NCI-H2227 (cell line): Measurements from ENCODE around the gene SYNPO2L.

ENCODE experiments used
- DNase-seq: peaks from one replicate; lab custom pipeline; 2025; ENCODE audit not compliant: unreplicated experiment; lab: John Stamatoyannopoulos, UW

The SYNPO2L gene

DNA sequence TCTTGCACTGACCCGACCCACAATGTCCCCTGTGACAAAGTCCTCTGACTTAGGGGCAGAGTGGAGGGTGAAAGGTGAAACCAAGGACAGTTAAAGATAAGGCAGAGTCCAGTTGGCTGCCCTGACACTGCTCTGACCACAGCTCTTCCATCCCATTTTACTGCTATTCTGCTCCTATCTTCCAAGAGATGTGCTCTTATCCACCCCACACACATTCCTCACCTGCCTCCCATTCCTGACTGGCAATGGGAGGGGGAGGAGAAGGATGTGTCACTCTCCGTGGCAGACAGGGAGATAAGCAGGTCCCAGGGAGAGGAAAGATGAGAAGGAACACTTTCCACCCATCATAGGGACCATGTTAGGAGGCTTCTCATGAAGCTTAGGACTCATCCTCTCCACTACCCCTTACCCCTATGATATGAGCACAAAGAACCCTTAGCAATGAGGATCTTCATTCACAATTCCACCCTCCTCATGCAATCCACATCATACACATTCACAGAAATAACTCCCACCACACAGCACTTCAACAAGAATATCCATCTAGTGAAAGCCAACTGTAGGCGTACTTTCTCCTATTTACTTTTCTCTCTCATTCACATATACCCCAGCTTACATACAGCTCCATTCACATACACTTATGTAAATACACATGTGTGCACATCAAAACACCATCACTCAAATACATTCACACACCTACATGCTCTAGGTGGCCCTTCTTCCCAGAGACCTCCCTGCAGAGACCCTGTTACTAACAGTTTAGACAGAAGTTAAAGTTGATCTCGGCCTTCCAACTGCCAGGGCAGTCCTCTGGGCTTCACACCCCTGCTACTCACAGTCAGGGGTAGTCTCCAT lies 6.6 kb downstream of the SYNPO2L start:
- DNase-seq = no peak

- no peak for DNase-seq
Measured at GRCh38 chr10:73647875-73648651, 7.8 kb downstream of the SYNPO2L start.

GRCh38 chr10:73647211-73647874 lies 8.5 kb downstream of the SYNPO2L start:
- DNase-seq = peak; percentile 84

GRCh38 chr10:73646598-73647041 lies 9.2 kb downstream of the SYNPO2L start:
- DNase-seq = no peak

DNA sequence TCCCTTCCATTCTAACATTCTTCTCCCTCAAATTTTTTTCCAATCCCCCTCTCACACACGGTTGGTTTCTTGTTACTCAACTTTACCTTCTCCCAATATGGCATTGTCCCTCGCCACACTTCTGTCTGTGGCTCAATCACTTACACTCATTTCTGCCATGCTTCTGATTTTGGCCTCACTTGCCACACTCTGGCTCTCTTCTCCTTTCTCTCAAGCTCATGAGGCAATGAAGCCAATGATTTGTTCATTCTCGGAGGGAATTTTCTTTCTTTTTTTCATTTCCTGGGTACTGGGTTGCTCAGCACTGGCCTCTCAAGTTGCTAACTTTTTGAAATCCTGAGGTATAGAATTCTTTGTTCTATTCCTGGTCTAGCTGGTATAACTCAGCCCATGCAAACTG lies 10.6 kb downstream of the SYNPO2L start:
- no peak for DNase-seq

DNA sequence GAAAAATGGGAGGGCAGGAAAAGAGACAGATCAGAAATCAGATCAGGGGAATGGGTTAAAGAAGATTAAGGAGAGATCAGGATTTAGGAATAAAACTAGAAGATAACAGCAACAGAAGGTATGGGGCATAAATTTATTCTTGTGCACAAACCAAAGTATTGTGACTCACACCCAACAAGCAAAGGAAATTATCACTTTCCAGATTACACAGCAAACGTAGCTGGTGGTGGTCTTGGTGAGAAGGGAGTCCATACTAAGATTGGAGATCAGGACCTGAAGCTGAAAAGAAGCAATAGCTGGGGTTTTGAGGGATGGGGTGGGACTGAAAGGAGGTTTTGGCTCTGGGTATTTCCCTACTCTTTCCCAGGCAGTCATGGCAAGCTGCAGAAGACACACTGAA lies 11.1 kb downstream of the SYNPO2L start:
- DNase-seq = no peak

- peak; percentile 61 for DNase-seq
Measured at GRCh38 chr10:73644015-73644743, 11.7 kb downstream of the SYNPO2L start.

DNA sequence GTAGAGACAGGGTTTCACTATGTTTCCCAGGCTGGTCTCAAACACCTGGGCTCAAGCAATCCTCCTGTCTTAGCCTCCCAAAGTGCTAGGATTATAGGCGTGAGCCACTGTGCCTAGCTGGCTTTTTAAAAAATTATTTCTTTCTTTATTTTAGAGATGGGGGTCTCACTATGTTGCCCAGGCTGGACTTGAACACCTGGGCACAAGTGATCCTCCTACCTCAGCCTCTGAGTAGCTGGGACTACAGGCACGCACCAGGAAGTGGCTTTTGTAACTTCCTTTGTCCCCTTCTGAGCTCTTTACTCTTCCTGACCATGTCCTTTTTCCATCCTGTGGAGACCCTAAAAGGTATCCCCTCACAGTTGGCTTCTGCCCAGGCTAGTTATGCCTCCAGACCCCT lies 12.5 kb downstream of the SYNPO2L start:
- no peak for DNase-seq

- no peak for DNase-seq
Measured at GRCh38 chr10:73641328-73642060, 14.3 kb downstream of the SYNPO2L start, which contains the start of gene MYOZ1. Gene MYOZ1 (minus strand): TSS chr10:73641474. CDS start chr10:73640017, 1,457 bp downstream.

- DNase-seq = no peak
Measured at GRCh38 chr10:73639286-73639685, 16.5 kb downstream of the SYNPO2L start.

DNA sequence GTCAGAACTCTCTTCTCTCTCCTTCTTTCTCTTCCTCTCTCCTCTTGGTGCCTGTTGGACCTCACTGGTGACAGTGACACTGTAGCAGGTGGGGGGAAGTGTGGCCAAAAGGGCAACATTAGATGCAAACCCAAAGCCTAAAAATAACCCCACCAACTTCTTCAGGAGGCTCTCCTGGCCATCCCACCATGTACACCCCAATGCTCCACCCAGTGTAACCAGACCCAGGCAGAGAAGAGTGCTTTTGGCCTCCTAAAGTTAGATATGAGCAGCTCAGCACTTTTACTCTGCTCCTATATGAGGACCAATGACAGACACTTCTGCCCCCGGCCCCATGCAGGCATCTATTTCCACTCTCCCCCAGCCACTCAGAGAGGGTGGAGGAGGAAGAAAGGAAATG lies 20.0 kb downstream of the SYNPO2L start:
- DNase-seq = no peak

DNA sequence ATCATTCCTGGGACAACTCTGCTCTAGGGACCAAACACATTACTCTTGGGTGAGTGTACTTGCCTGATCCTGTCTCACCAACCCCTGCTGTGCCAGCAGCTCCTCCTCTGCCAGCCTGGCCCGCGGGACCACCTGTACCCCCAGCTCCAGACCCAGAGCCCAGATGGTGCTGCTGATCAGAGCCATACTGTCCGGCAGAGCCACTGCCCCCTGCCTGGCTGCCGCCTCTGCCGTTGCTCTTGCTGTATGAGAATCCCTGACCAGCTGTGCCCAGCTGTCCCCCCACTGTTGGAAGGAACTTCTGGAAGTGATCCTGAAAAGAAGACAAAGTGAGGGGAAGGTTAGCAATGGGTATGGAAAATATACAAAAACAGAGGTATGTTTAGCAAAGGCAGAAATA lies 21.4 kb downstream of the SYNPO2L start:
- no peak for DNase-seq

DNA sequence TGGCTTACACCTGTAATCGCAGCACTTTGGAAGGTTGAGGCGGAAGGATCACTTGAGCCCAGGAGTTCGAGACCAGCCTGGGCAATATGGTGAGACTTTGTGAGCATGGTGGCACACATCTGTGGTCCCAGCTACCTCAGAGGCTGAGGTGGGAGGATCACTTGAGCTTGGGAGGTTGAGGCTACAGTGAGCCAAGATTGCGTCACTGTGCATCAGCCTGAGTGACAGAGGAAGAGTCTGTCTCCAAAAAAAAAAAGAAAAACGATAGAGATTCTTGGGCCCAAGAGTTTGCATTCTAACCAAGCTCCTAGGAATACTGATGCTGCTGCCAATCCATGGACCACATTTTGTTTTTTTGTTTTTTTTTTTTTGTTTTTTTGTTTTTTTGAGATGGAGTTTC lies 26.7 kb downstream of the SYNPO2L start:
- DNase-seq = no peak

DNA sequence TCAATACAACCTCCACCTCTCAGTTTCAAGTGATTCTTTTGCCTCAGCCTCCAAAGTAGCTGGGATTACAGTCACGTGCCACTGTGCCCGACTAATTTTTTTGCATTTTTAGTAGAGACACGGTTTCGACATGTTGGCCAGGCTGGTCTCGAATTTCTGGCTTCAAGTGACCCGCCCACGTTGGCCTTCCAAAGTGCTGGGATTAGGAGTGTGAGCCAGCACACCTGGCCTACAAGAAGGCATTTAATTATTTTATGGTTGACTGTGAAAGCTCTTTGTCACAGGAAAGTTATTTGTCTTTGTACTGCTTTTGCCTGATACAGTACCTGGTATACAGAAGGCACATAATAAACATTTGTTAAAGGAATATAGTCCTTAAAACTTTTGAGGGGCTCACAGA lies 27.4 kb downstream of the SYNPO2L start:
- DNase-seq = no peak

DNA sequence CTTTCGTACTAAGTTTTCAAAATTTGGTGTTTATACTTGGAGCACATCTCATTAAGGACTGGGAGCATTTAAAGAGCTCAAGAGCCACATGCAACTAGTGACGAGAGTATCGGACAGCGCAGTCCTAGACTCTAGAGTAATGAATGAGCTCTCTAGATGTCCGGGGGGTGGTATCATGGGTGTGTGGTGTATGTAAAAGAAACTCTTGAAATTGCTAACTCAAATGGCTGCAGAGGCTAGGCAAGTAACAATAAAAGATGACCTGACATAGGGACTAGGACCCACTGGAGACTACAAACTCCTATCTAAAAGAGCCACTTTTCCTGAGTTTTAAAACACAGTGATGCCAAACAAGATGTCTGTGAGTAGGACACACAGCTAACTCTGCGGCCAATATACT lies 28.5 kb downstream of the SYNPO2L start:
- DNase-seq = no peak

GRCh38 chr10:73625884-73626752 lies 29.7 kb downstream of the SYNPO2L start:
- peak; percentile 96 for DNase-seq

DNA sequence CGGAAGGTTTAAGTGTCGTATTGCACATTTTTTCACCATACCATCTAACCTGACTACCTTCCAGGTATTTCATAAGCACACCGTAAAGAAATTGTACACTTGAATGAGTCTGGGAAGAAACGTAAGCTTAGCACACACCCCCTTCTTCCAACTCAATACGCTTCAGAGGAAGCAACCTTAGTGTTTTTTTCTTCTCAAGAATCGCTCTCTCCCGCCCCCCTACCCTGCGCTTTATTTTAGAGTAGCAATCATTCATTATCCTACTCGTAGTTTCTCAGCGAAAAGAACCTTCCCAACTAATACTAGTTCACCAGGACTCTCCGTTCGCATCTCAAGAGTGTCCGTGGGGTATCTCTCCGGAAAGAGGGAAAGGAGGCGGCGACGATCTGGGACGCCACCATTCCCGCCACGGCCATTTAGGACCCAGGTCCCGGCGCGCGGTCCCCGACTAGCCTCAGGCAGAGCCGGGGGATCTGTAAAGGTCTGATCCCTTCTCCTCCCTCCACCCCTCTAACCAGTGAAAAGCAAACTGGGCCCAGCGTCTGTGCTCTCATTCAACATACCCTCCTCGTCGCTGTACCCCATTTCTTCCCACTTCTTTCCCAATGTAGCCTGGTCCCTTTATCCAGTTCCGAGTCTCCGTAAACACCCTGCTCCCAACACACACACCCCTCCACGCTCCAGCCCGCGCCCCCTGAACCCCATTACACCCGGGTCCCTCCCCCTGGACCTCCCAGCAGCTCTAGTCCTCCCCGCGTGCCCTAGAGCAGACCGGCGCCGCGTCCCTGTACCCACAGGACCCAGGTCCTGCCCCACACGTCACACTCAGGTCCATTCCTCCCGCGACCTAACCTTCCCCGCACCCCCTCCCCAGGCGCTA lies 30.6 kb downstream of the SYNPO2L start:
- DNase-seq = peak; percentile 66

GRCh38 chr10:73623056-73623455 lies 32.8 kb downstream of the SYNPO2L start:
- DNase-seq = no peak
